DOHH2 (cell line): ENCODE measurements around the gene NEURL1B.
"Not testable (repeated sequence)": the region's sequence is repeated elsewhere in the genome, so short reads cannot be mapped to it uniquely, and the experiment has no call there.

ENCODE experiments used
- H3F3A ChIP-seq: fragments of 200-600 bp; sonication (generic), shearing (Covaris generic); 2 replicates; pipeline ENCODE4 v1.6.0; 2016; ENCODE audit warnings: antibody characterized with exemption, mild to moderate bottlenecking; ENCODE audit not compliant: control insufficient read depth, insufficient read depth
- H3K27ac ChIP-seq: fragments of 200-600 bp; sonication (generic); 2 replicates; pipeline ENCODE4 v1.5.1; 2014; ENCODE audit warnings: low read depth, mild to moderate bottlenecking, low read length, moderate library complexity
- H3K27me3 ChIP-seq: fragments of 200-600 bp; sonication (generic); 2 replicates; pipeline ENCODE4 v1.6.1; 2014; ENCODE audit warnings: mild to moderate bottlenecking, low read length, mixed read lengths; ENCODE audit not compliant: control insufficient read depth
- H3K36me3 ChIP-seq: fragments of 200-600 bp; sonication (generic); 2 replicates; pipeline ENCODE4 v1.6.1; 2014; ENCODE audit warnings: mild to moderate bottlenecking, low read length, moderate library complexity, mixed read lengths; ENCODE audit not compliant: control insufficient read depth
- H3K4me1 ChIP-seq: fragments of 200-600 bp; sonication (generic); 2 replicates; pipeline ENCODE4 v1.6.1; 2014; ENCODE audit warnings: mild to moderate bottlenecking, low read length, mixed read lengths; ENCODE audit not compliant: control insufficient read depth
- H3K4me2 ChIP-seq: fragments of 200-600 bp; sonication (generic); 2 replicates; pipeline ENCODE4 v1.6.0; 2014; ENCODE audit warnings: mild to moderate bottlenecking, low read length, moderate library complexity
- H3K4me3 ChIP-seq: fragments of 200-600 bp; sonication (generic); 2 replicates; pipeline ENCODE4 v1.5.1; 2014; ENCODE audit warnings: mild to moderate bottlenecking, low read length, mixed read lengths
- H3K79me2 ChIP-seq: fragments of 200-600 bp; sonication (generic); 2 replicates; pipeline ENCODE4 v1.6.1; 2014; ENCODE audit warnings: mild to moderate bottlenecking, low read length, mixed read lengths; ENCODE audit not compliant: control insufficient read depth
- H3K9me2 ChIP-seq: fragments of 200-600 bp; sonication (generic); replicated peaks from 2 replicates; pipeline ENCODE4 v1.6.1; 2014; ENCODE audit warnings: mild to moderate bottlenecking, low read length, mixed read lengths; ENCODE audit not compliant: control insufficient read depth
- H3K9me3 ChIP-seq: fragments of 200-600 bp; sonication (generic); 2 replicates; pipeline ENCODE4 v1.6.1; 2014; ENCODE audit warnings: antibody characterized with exemption, low read length, mixed read lengths; ENCODE audit not compliant: control insufficient read depth, insufficient read depth
- H4K20me1 ChIP-seq: fragments of 200-600 bp; sonication (generic); 2 replicates; pipeline ENCODE4 v1.6.0; 2014; ENCODE audit warnings: low read depth, mild to moderate bottlenecking, antibody characterized with exemption, low read length, moderate library complexity; ENCODE audit not compliant: control insufficient read depth, insufficient read depth
- CTCF ChIP-seq: fragments of 200-600 bp; sonication (generic); IDR thresholded peaks from one replicate; pipeline ENCODE4 v1.5.1; 2014; ENCODE audit warnings: antibody characterized with exemption, mild to moderate bottlenecking, low read depth, low read length; ENCODE audit not compliant: poor library complexity, severe bottlenecking
- EZH2phosphoT487 ChIP-seq: fragments of 200-600 bp; sonication (generic); IDR thresholded peaks from 2 replicates; pipeline ENCODE4 v1.6.1; 2017; ENCODE audit warnings: borderline replicate concordance, mild to moderate bottlenecking, antibody characterized with exemption, low read length, moderate library complexity, mixed read lengths

Gene NEURL1B

GRCh38 chr5:172708183-172708505 is 67.1 kb downstream of the NEURL1B start:
- Histone ChIP-seq H3F3A (peaks cover 3% of the 10 kb centered on the region; the same call in 1 of the 2 replicates), H3K79me2 (no peaks in the 10 kb centered on the region), H4K20me1 (no peaks in the 10 kb centered on the region; the same call in 1 of the 2 replicates), H3K27ac (no peak overlapping the region), H3K4me1 (no peaks in the 10 kb centered on the region), H3K4me3 (no peak overlapping the region), H3K9me3 (no peaks in the 10 kb centered on the region), H3K9me2 (no peaks in the 10 kb centered on the region), H3K4me2 (no peak overlapping the region), H3K36me3 (no peaks in the 10 kb centered on the region), H3K27me3 (peaks cover 21% of the 10 kb centered on the region)
- no peak for TF ChIP-seq EZH2phosphoT487
- TF ChIP-seq CTCF, result no peak

GRCh38 chr5:172710676-172711075 is 69.6 kb downstream of the NEURL1B start:
- Histone ChIP-seq H3K4me3 (no peak overlapping the region), H3K4me2 (no peak overlapping the region), H3K27me3 (peaks cover 17% of the 10 kb centered on the region), H3K4me1 (0 out of 2 replicates have a peak, but pooled peaks cover 3% of the 10 kb centered on the region), H3F3A (peaks cover 3% of the 10 kb centered on the region; the same call in 1 of the 2 replicates), H3K27ac (no peak overlapping the region), H3K36me3 (no peaks in the 10 kb centered on the region), H4K20me1 (no peaks in the 10 kb centered on the region; the same call in 1 of the 2 replicates), H3K9me2 (no peaks in the 10 kb centered on the region), H3K9me3 (no peaks in the 10 kb centered on the region), H3K79me2 (no peaks in the 10 kb centered on the region)
- TF ChIP-seq EZH2phosphoT487 (no peak), CTCF (no peak)

- H3K27ac ChIP-seq, H3K4me2 ChIP-seq, H3K9me2 ChIP-seq, H3K4me3 ChIP-seq, H3F3A ChIP-seq, H3K4me1 ChIP-seq, H3K79me2 ChIP-seq, H3K9me3 ChIP-seq, H3K36me3 ChIP-seq, H4K20me1 ChIP-seq: not testable (repeated sequence)
- peaks cover 14% of the 10 kb centered on the region for H3K27me3 ChIP-seq
Measured at GRCh38 chr5:172711321-172711861, 70.3 kb downstream of the NEURL1B start.

- no peaks in the 10 kb centered on the region; the same call in 1 of the 2 replicates for H4K20me1 ChIP-seq
- H3K27me3 ChIP-seq, result peaks cover 13% of the 10 kb centered on the region
- no peak overlapping the region for H3K4me2 ChIP-seq
- no peak overlapping the region for H3K4me3 ChIP-seq
- peaks cover 3% of the 10 kb centered on the region; the same call in 1 of the 2 replicates for H3F3A ChIP-seq
- no peaks in the 10 kb centered on the region for H3K9me2 ChIP-seq
- H3K27ac ChIP-seq, result no peak overlapping the region
- H3K36me3 ChIP-seq, result no peaks in the 10 kb centered on the region
- H3K79me2 ChIP-seq, result no peaks in the 10 kb centered on the region
- H3K4me1 ChIP-seq, result peaks cover 7% of the 10 kb centered on the region
- H3K9me3 ChIP-seq, result no peaks in the 10 kb centered on the region
- no peak for TF ChIP-seq CTCF
- TF ChIP-seq EZH2phosphoT487, result no peak
Measured at GRCh38 chr5:172712610-172713009, 71.5 kb downstream of the NEURL1B start.
